ENCODE results near the gene TSSK2. TPM values are rescaled to one million over a fixed set of nuclear protein-coding genes. Genes with fewer than 3 reads are reported as not detected.

TSSK2 gene
- total RNA-seq, 2 experiments from 2014 or later = not detected

DNA sequence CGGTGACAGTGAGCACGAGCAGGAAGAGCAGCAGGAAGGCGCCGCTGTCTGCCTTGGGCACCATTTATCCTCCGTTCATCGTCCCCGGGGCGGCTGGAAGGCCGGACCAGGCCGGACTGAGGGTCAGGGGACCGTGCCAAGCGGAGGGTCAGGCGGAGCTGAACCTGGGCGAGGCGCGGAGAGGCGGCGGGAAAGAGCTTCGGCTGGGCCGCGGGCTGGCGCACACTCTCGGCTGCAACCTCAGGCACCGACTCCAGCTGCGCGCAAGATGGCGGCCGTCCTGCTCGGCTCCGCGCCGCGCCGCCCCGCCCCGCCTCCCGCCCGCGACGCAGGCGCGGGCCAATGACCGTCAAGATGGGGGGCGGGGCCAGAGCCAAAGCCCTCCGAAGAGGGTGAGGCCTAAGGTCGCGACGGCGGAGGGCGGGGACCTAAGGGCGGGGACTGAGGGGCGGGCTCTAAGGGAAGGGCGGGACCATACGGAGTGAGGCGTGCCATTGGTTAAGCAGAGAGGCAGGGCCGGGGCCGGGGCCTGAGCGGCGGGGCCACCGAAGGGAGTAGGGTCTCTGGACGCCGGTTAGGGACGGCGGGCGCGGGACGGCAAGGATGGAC lies 8.9 kb upstream of the TSSK2 start, which contains the start of gene DGCR2:
Gene DGCR2 (minus strand): TSS at position 270 of the 609 bp plus-strand sequence. CDS start 206 bp downstream, at position 64.
- CTCF ChIA-PET = interaction anchor here (1.0 to 1.2 kb wide), 4 partner anchors 22 to 342 kb away, joined by 3 to 5 read pairs (median 3); partner anchors contain the start of genes ESS2 and SLC25A1
- no peaks in the 10 kb centered on the region for H3K9me3 Mint-ChIP-seq (ENCODE audit: low read depth)
- H3K36me3 Mint-ChIP-seq = no peaks in the 10 kb centered on the region
- peak within 1 kb of the TSS; percentile 87 for H3K4me3 Mint-ChIP-seq
- DNase-seq = peak; percentile 97
- peaks cover 38% of the 10 kb centered on the region for H3K4me1 Mint-ChIP-seq
- peaks cover 3% of the 10 kb centered on the region for H3K27me3 Mint-ChIP-seq
- peak; percentile 98 for ATAC-seq
- H3K27ac Mint-ChIP-seq = peak within 1 kb of the TSS; percentile 78

DNA sequence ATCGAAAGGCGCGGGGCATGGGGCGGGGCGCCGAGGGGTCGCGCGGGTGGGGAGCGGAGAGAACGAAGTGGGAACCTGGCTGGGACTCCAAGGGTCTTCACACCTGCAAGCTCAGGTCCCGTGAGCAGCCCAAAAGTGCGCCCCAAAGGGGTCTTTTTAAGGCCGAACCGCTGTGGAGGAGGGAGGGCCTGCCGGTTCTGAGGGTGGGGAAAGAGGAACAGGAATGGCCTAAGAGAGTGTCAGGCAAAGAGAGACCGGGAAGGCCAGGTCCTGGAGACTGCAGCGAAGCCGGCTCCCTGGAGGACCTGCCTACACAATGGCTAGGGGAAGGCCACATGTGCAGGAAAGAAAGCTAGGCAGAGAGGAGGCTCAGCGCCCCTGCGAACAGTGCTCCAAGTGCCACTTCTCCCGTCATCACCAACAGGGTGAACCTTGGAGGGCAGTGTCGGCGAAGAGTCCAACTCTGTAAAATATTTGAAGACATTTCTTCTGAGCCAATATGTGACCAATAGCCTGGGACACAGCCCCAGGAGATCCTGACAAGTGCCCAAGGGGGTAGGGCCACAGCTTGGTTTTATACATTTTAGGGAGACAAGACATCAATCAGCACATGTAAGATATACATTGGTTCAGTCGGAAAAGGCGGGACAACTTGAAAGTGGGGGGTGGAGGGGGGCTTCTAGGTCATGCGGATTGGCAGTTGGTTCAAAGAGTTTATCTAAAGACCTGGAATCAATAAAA lies 8.2 kb upstream of the TSSK2 start:
- no peaks in the 10 kb centered on the region for H3K9me3 Mint-ChIP-seq (ENCODE audit: low read depth)
- H3K36me3 Mint-ChIP-seq = no peaks in the 10 kb centered on the region
- ATAC-seq (no peak), DNase-seq (no peak)
- H3K4me3 Mint-ChIP-seq = peak overlapping the region; percentile 87
- CTCF ChIA-PET = interaction anchor here (0.6 to 1.2 kb wide), 4 partner anchors 22 to 911 kb away, joined by 3 to 5 read pairs (median 3); partner anchors contain the start of genes ESS2 and SLC25A1
- peaks cover 32% of the 10 kb centered on the region for H3K4me1 Mint-ChIP-seq
- H3K27me3 Mint-ChIP-seq = peaks cover 3% of the 10 kb centered on the region
- H3K27ac Mint-ChIP-seq = peak overlapping the region; percentile 78

DNA sequence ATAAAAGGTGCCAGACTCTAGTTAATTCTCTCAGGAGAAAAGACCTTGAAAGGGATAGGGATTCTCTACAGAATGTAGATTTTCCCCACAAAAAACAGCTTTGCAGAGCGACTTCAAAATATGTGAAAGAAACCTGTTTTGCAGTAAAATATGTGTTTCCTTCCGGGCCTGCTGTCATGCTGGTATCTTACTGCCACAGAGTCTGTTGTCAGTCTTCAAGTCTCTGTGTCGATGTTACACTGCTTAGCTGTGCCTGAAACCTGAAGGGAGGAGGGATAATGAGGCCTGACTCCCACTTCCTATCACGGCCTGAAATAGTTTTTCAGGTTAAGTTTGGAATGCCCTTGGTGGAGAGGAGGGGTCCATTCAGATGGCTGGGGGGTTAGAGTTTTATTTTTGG lies 7.2 kb upstream of the TSSK2 start:
- no peak overlapping the region for H3K27ac Mint-ChIP-seq
- no peak for DNase-seq
- H3K4me3 Mint-ChIP-seq = no peak overlapping the region
- no peaks in the 10 kb centered on the region for H3K9me3 Mint-ChIP-seq (ENCODE audit: low read depth)
- H3K4me1 Mint-ChIP-seq = peaks cover 24% of the 10 kb centered on the region
- CTCF ChIA-PET = no interaction called here
- ATAC-seq = no peak
- H3K27me3 Mint-ChIP-seq = peaks cover 3% of the 10 kb centered on the region
- H3K36me3 Mint-ChIP-seq = no peaks in the 10 kb centered on the region

DNA sequence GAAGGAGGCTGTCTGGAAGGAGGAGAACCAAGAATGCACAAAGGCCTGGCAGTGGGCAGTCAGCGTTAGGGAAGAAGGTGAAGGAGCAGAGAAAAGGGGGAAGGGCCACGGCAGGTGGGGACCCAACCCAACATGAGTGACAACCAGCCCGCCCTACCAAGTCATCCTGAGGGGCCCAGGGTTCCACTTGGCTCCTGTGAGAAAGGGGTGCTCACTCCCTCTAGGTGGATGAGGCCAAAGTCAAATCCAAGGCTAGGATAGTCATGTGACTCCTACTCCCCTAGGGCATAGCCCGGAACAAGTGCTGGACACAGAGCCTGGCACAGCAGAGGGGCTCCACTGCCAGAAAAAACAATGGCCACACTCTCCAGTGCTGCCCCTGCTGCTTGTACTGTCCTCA lies 6.7 kb upstream of the TSSK2 start:
- Mint-ChIP-seq H3K27ac (no peak overlapping the region), H3K36me3 (no peaks in the 10 kb centered on the region), H3K4me3 (no peak overlapping the region), H3K27me3 (peaks cover 3% of the 10 kb centered on the region), H3K4me1 (peaks cover 21% of the 10 kb centered on the region), H3K9me3 (ENCODE audit: low read depth) (no peaks in the 10 kb centered on the region)
- ATAC-seq = no peak
- CTCF ChIA-PET = no interaction called here
- DNase-seq = no peak

DNA sequence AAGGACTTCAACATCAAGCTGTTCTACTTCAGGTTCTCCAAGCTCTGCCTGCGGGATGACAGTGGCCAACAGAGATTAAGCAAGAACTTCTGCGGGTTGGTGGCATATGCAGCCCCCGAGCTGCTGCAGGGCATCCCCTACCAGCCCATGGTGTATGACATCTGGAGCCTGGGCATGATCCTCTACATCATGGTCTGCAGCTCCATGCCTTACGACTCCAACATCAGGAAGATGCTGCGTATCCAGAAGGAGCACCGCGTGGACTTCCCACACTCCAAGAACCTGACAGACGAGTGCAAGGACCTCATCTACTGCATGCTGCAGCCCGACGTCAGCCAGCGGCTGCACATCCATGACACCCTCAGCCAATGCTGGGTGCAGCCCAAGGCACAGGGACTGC lies 6.1 kb upstream of the TSSK2 start:
- peaks cover 16% of the 10 kb centered on the region for H3K4me1 Mint-ChIP-seq
- CTCF ChIA-PET = no interaction called here
- H3K4me3 Mint-ChIP-seq = no peak overlapping the region
- no peak for ATAC-seq
- H3K27ac Mint-ChIP-seq = no peak overlapping the region
- peaks cover 3% of the 10 kb centered on the region for H3K27me3 Mint-ChIP-seq
- no peak for DNase-seq
- no peaks in the 10 kb centered on the region for H3K36me3 Mint-ChIP-seq
- H3K9me3 Mint-ChIP-seq (ENCODE audit: low read depth) = no peaks in the 10 kb centered on the region

DNA sequence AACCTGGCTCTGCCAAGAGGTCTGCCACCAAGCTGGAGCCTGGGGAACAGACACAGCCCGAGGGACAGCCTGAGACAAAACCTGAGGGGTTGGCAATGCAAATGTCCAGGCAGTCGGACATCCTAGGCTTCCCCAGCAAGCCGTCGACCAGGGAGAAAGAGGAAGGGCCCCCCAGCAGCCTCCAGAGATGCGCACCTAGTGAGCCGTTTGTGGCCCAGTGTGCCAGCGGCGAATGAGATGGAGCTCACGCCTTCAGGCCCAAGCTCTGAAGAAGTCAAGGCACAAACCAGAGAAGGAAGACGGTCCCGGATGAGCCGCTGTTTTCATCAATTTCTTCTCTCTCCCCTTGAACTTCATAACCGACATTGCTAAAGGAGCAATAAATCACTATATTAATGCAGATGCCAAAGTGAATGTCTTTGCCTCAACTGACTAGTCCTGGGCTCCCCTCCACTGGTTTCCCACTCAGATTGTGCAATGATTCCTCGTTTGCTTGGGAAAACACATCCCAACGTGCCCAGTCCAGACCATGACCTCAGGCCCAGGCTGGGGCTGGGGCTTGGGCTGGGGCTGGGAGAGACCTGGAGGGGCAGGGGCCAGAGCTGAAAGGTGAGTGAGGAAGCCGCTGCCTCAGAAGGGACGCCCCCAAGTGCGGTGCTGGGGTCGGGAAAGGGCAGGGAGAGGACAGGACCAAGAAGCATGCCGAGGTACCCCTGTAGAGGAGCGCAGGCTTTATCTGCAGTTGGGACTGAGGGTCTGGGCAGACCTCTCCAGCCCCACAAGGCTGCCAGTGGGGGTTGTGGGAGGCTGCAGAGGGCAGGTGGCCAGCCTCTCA lies 5.4 kb upstream of the TSSK2 start:
- CTCF ChIA-PET = no interaction called here
- H3K4me3 Mint-ChIP-seq = no peak overlapping the region
- no peak for ATAC-seq
- no peaks in the 10 kb centered on the region for H3K9me3 Mint-ChIP-seq (ENCODE audit: low read depth)
- no peak overlapping the region for H3K27ac Mint-ChIP-seq
- H3K36me3 Mint-ChIP-seq = no peaks in the 10 kb centered on the region
- peaks cover 10% of the 10 kb centered on the region for H3K4me1 Mint-ChIP-seq
- peaks cover 3% of the 10 kb centered on the region for H3K27me3 Mint-ChIP-seq
- DNase-seq = no peak

DNA sequence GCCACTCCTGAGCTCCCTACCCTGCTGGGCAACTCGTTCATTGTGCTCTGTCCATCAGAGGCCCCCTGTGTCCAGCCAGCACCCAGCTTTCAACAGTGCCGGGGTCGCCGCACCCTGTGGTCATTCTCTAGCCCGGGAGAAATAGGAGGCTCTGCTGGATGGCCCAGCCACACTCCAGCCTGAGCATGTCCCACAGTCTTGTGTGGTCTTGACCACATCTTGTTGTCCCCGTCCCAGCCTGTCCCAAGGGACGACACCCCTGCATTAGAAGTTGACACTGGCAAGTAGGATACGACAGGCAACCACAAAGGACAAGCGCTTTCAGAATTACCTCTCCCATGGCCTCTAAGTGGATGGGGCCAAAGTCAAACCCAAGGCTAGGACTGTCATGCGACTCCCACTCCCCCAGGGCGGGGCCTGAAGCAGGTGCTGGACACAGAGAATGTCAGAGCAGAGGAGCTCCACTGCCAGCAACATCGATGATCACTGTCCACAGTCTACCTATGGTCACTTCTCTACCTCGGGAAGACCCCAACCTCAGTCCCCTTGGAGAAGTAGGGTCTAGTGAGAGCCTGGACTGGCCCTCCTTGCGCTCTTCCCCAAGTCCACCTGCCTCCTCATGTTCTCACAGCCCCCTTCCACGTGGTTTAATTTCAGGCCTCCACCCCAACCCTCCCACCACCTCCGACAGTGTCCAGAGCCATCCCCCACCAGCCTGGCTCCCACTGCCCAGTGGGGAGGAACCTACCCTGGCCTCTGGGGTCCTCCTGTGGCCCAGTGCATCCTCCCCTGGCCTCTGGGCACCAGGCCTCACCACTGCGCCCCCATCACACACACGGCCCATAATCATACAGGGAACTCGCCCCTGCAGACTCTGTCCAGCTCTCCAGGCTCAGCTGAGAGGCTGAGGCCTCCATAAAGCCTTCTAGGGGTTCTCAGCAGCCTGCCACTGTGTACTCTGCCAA lies 4.5 kb upstream of the TSSK2 start:
- H3K27ac Mint-ChIP-seq = no peak overlapping the region
- peaks cover 3% of the 10 kb centered on the region for H3K4me1 Mint-ChIP-seq
- no peak overlapping the region for H3K4me3 Mint-ChIP-seq
- no peak for ATAC-seq
- peaks cover 3% of the 10 kb centered on the region for H3K27me3 Mint-ChIP-seq
- no peaks in the 10 kb centered on the region for H3K9me3 Mint-ChIP-seq (ENCODE audit: low read depth)
- H3K36me3 Mint-ChIP-seq = peaks cover 2% of the 10 kb centered on the region
- DNase-seq = no peak
- CTCF ChIA-PET = no interaction called here

DNA sequence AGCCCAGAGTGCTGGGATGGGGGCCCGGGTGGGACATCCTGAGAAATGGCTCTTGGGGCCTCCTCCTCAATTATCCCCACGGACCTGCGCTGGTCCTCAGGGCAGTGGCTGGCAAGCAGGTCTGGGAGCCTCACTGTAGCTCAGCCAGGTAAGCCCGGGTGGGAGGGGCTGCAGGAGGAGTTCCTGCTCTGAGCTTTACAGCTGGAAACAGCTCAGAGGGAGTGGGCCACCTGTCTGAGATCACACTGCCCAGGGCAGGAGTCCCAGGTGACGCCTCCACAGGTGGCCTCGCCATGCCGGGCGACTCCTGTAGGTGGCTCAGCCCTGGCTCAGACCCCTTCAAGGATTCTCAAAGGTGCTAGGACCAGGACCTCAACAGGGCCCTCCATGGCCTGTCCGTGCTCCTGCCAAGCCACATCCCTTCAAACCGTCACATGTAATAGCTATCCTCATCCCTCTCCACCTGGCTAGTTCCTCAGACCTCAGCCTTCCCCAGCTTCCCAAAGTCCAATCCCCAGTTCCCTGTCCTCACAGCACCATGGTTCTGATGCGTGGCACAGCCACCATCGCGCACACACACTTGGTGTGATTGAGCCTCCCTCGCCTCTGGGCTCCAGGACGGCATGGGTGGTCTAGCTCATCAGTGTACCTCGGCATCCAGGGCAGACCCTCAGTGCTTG lies 3.6 kb upstream of the TSSK2 start:
- peaks cover 3% of the 10 kb centered on the region for H3K27me3 Mint-ChIP-seq
- peaks cover 2% of the 10 kb centered on the region for H3K36me3 Mint-ChIP-seq
- peaks cover 3% of the 10 kb centered on the region for H3K4me1 Mint-ChIP-seq
- CTCF ChIA-PET = interaction anchor here (0.9 kb wide), 1 partner anchor 17 kb away, joined by 3 read pairs; the partner anchor contains the start of gene ESS2
- H3K4me3 Mint-ChIP-seq = no peak overlapping the region
- DNase-seq = no peak
- ATAC-seq = no peak
- H3K27ac Mint-ChIP-seq = no peak overlapping the region
- no peaks in the 10 kb centered on the region for H3K9me3 Mint-ChIP-seq (ENCODE audit: low read depth)

DNA sequence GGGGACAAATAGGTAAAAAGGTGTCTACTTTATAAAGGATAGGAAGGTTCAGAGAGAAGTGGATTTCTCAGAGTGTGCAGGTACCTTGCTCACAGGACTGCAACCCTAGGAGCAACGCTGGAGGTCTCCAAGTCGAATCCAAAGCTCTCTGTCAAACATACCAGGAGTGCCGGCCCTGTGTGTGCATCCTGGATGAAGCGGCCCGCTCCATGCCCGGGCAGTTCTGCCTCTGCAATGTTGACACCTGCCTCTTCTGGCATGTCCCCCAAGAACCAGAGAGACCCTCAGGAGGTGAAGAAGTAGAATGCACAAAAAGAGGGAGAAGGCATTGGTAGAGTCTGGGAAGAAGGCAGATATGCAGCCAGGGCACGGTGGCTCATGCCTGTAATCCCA lies 3.1 kb upstream of the TSSK2 start:
- no peak for DNase-seq
- CTCF ChIA-PET = interaction anchor here (0.9 kb wide), 1 partner anchor 16 kb away, joined by 3 read pairs; the partner anchor contains the start of gene ESS2
- Mint-ChIP-seq H3K9me3 (ENCODE audit: low read depth) (no peaks in the 10 kb centered on the region), H3K4me1 (no peaks in the 10 kb centered on the region), H3K27me3 (peaks cover 3% of the 10 kb centered on the region), H3K4me3 (no peak overlapping the region), H3K27ac (no peak overlapping the region), H3K36me3 (peaks cover 2% of the 10 kb centered on the region)
- no peak for ATAC-seq

DNA sequence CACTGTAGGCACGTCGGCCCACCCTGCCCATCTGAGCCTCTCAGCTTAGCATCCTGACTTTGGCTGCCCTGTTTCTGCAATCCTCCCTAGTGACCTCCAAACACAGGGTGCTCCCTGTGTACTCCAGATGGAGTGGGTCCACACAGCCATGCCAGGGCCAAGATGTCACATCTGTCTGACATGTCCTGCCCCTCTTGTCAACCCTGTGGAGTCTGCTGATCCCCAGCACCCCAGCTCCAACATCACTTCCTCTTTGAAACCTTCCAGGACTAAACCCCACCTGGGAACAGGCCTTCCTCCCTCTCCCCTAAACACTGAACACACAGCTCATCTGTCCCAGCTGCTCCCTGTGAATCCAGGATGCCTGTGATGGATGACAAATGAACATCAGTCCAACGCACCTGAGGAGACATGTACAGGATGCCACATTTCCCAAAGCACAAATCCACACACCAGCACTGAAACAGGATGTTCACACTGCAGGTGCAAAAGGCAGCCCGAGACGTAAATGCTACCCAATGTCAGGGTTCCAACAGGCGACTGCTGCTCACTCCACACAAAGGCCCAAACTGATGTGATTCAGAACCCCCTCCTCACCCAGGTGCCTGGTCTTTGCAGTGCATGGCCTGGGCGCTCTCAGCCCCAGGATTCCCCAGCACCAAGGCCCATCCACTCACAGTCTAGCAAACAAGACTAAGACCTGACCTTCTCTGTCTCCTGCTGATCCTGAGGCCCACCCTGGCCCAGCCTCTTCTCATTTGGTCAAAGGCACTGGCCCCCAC lies 2.0 kb upstream of the TSSK2 start:
- DNase-seq (no peak), ATAC-seq (no peak)
- Mint-ChIP-seq H3K4me3 (no peak overlapping the region), H3K4me1 (no peaks in the 10 kb centered on the region), H3K9me3 (ENCODE audit: low read depth) (no peaks in the 10 kb centered on the region), H3K27me3 (peaks cover under 1% of the 10 kb centered on the region), H3K27ac (no peak overlapping the region), H3K36me3 (peaks cover 2% of the 10 kb centered on the region)
- CTCF ChIA-PET = no interaction called here

DNA sequence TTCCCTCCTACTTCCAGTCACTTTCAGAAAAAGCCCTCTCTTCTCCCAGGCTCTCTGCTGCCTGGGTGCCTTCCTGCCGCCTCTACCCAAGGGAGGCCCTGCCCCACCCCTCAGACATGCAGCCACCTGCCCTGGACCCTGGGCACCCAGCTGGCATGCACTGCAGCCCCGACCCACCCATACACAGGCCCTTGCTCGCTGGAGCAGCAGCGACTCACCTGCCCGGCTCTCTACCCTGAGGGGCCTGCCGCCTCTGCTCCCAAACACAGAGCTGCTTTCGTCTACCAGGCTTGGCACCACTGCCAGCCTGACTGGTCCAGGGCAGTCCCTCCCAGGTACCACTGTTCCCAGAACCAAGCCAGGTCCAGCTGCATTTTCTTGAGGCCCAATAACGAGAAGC lies 1.2 kb upstream of the TSSK2 start:
- no peaks in the 10 kb centered on the region for H3K4me1 Mint-ChIP-seq
- H3K4me3 Mint-ChIP-seq = no peak overlapping the region
- H3K27me3 Mint-ChIP-seq = no peaks in the 10 kb centered on the region
- H3K36me3 Mint-ChIP-seq = peaks cover 2% of the 10 kb centered on the region
- DNase-seq (no peak), ATAC-seq (no peak)
- CTCF ChIA-PET = no interaction called here
- no peak overlapping the region for H3K27ac Mint-ChIP-seq
- H3K9me3 Mint-ChIP-seq (ENCODE audit: low read depth) = no peaks in the 10 kb centered on the region

DNA sequence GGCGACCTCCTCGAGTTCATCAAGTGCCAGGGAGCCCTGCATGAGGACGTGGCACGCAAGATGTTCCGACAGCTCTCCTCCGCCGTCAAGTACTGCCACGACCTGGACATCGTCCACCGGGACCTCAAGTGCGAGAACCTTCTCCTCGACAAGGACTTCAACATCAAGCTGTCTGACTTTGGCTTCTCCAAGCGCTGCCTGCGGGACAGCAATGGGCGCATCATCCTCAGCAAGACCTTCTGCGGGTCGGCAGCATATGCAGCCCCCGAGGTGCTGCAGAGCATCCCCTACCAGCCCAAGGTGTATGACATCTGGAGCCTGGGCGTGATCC lies 542 bp downstream of the TSSK2 start:
- Mint-ChIP-seq H3K27ac (no peak overlapping the region), H3K36me3 (peaks cover 12% of the 10 kb centered on the region), H3K9me3 (ENCODE audit: low read depth) (no peaks in the 10 kb centered on the region), H3K4me1 (no peaks in the 10 kb centered on the region), H3K4me3 (no peak overlapping the region), H3K27me3 (no peaks in the 10 kb centered on the region)
- ATAC-seq (no peak), DNase-seq (no peak)
- CTCF ChIA-PET = no interaction called here
